ENCODE measurements around the gene SCN4B.

The SCN4B gene

GRCh38 chr11:118129471-118130172, 23.0 kb downstream of the SCN4B start:
- DNase-seq (ENCODE audit: low spot score): no peak

DNA sequence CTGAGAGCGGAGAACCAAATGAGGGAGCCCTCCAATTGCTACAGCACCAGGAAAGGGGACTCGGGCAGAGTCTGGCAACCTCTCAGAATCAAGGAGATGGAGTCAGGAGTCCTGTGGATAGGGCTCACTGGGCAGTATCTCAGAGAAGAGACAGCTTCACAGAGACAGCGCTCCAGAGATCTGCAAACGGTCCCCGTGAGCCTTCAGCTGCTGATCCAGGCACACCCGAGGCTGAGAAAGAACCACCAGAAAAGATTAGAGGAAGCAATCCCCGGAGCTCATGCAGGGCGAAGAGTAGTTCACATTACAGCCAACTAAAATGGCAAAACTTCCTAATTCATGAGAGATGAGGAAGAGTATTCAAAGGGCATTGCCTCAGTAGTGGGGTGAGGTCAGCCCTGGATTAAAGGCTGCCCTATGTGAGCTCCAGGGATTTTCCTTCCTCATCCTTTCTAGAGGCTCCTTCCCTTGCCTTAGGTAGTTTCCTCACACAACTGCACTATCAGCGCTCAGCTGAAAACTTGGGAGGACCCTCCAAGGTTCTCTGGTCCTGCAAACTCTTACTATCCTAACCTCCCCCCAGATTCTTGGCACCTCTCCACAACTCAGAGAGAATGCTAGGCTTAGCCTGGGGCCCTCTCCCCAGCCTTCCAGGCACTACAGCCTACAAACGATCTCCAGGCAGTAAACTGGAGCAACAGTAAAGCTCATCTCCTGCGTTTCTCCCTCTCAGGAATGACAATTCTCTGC, 23.7 kb downstream of the SCN4B start:
- DNase-seq (ENCODE audit: low spot score): no peak

DNA sequence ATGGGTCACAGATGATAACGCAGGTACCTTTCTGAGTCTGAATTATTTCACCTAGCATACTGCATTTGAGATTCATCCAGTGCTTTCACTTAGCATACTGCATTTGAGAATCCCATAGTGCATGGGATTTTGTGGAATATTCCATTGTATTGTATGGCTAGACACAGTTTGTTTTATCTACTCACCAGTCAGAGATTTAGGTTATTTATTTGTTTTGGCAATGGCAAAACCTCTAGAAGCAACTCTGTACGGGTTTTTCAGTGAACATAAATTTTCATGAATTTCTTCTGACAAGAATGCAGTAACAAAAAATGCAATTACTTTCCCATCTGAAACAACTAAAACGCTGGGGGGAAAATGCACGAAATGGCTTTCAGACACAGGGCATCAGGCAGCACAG, 24.3 kb downstream of the SCN4B start:
- no peak for DNase-seq (ENCODE audit: low spot score)

DNA sequence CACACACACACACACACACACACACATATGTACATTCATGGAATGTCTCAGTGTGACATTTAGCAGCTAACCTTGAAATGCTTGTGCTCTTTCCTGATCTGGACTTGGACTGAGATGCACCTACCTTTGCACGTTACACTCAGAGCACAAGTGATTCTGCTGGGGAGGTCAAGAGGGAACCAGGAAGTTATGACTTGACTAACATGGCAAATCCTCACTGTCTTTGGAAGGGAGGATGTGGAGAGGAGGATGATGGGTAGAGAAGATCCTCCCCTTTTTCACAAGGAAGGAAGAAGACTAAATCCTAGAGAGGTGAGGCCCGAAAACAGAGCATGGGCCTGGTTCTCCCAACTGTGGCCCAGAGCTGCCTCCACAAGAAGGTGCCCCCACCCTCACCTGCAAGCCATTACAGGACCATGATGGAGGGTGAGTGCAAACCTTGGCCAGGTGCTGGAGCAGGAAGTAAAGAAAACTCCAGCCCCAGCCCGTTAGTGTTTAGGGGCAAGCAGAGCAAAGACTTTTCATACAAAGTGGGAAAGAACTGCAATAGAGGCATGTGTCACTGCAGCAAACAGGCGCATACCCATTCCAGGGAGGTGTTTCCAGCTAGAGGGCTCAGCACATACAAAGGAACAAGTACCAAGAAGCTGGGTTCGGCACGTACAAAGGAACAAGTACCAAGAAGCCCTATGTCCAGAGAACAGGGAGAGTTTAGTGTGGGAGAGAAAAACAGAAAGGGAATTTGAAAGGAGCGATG, 26.4 kb downstream of the SCN4B start:
- DNase-seq (ENCODE audit: low spot score): no peak

GRCh38 chr11:118124929-118125535, 27.6 kb downstream of the SCN4B start:
- no peak for DNase-seq (ENCODE audit: low spot score)

DNA sequence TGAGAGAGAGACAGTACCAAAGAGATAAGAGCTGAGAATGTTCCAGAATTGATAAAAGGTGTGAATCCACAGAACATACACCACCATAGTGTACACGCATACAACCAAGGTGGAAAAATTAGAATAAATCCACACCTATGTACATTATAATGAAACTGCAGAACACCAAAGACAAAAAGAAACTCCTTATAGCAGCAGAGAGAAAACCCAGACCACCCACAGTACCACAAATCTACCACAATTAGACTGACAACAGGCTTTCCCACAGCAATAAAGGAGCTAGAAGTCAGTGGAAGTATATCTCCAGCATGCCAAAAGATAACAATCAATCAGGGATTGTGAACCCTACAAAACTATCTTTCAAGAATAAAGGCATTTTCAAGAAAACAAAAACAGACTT, 31.8 kb downstream of the SCN4B start:
- no peak for DNase-seq (ENCODE audit: low spot score)

GRCh38 chr11:118117790-118118601, 34.6 kb downstream of the SCN4B start:
- DNase-seq (ENCODE audit: low spot score): no peak

DNA sequence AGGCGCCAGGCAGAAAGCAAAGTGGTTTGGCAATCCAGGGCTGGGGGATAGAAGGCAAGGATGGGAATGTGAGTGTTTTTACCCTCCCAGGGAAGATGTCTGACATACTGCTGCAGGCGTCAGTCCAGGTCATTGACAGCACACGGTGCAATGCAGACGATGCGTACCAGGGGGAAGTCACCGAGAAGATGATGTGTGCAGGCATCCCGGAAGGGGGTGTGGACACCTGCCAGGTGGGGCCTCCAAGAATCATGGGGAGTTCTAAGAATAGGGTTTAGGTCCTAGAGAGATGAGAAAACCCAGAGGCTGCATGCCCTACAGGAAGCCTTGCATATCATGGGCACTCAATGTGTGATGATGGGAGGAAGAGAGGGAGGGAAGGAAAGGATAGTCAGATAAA, 37.6 kb downstream of the SCN4B start:
- no peak for DNase-seq (ENCODE audit: low spot score)

DNA sequence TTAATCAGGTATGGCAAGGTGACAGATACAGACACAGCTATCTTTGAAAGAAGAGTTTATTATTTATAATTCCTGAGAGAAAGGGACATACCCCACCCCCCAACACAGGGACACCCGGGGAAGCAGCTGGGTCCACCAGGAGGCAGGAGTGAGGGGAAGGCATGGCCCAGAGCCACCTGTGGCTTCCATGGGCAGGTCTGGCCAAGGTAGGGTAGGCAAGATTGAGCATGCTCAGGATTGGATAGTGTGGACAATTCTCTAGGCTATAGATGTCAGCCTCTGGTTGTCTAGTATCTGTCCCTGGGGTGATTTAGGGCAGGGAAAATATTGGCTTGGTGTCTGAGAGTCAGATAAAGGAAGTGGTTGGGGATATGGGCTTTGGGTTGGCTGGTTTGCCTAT, 38.4 kb downstream of the SCN4B start:
- no peak for DNase-seq (ENCODE audit: low spot score)

DNA sequence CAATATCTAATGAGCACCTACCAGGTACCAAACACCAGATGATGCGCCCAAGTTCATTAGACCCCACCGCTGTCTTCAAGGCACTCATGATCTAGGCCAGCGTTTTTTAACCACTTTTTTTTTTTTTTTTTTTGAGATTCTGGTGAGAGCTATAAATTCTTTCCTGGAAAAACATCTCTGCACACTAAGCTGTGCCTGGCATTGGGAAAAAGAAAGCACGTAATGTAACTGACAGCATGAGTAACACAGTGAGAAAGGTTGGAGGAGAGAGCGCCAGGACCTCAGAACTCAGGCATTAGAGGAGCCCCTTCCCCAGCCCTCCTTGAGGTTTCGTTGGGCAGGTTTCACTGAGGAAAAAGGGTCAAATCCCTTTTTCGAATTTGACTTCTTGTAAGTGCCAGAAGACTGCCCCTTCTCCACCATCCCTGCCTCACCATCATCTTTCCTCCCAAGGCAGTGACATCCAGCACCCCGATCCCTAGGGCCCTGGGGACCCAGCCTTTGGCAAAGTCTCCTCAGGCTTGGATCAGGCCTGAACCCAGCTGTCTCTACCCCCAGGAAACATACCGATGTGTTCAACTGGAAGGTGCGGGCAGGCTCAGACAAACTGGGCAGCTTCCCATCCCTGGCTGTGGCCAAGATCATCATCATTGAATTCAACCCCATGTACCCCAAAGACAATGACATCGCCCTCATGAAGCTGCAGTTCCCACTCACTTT, 39.8 kb downstream of the SCN4B start:
- no peak for DNase-seq (ENCODE audit: low spot score)

- DNase-seq (ENCODE audit: low spot score): no peak
Observed at GRCh38 chr11:118111744-118112035, 40.9 kb downstream of the SCN4B start.

GRCh38 chr11:118111019-118111743, 41.4 kb downstream of the SCN4B start:
- DNase-seq (ENCODE audit: low spot score): no peak

- DNase-seq (ENCODE audit: low spot score): peak; percentile 40
Observed at GRCh38 chr11:118109231-118109630, 43.4 kb downstream of the SCN4B start.

GRCh38 chr11:118108513-118108912, 44.1 kb downstream of the SCN4B start:
- no peak for DNase-seq (ENCODE audit: low spot score)

DNA sequence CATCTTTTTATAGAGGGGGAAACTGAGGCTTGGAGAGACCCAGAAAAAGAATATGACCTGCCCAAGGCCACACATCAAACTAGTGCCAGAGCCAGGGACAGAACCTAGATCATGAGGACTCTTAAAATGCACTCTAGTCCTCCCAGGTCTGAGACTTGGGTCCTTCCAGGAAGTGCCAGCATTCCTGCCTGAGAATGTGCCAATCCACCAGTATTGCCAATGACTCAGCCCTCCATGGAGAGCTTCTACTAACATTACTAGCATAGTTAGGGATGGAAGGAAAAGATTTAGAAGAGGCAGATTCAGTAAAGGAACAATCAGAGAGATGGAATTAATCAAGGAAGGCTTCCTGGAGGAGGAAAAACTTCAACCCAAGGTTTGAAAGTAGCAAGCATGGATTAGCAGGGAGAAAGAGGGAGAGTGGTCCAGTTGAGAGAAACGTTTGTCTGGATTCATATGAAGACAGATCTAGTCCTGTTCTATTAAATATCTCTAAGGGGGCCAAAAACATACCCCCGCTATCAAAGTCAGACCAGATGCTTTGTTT, 45.8 kb downstream of the SCN4B start:
- no peak for DNase-seq (ENCODE audit: low spot score)

GRCh38 chr11:118105657-118106305, 46.8 kb downstream of the SCN4B start:
- DNase-seq (ENCODE audit: low spot score): no peak

- no peak for DNase-seq (ENCODE audit: low spot score)
Observed at GRCh38 chr11:118104491-118104890, 48.1 kb downstream of the SCN4B start.

GRCh38 chr11:118102721-118103261, 49.8 kb downstream of the SCN4B start:
- DNase-seq (ENCODE audit: low spot score): no peak

GRCh38 chr11:118100691-118101232, 51.9 kb downstream of the SCN4B start:
- no peak for DNase-seq (ENCODE audit: low spot score)

All from Ammon's horn (tissue), 1 donor.